Kasumi-1 (cell line): ENCODE data around the gene KPTN.

Experiments used
- DNase-seq, 2 experiments: peaks; one replicate each; lab custom pipeline; 2025; lab: John Stamatoyannopoulos, UW

KPTN gene

GRCh38 chr19:47483800-47484690, at the start of gene KPTN:
KPTN (minus strand) TSS chr19:47484219; CDS start chr19:47484160, 59 bp downstream.
- peak; percentile 82 to 85 for DNase-seq

DNA sequence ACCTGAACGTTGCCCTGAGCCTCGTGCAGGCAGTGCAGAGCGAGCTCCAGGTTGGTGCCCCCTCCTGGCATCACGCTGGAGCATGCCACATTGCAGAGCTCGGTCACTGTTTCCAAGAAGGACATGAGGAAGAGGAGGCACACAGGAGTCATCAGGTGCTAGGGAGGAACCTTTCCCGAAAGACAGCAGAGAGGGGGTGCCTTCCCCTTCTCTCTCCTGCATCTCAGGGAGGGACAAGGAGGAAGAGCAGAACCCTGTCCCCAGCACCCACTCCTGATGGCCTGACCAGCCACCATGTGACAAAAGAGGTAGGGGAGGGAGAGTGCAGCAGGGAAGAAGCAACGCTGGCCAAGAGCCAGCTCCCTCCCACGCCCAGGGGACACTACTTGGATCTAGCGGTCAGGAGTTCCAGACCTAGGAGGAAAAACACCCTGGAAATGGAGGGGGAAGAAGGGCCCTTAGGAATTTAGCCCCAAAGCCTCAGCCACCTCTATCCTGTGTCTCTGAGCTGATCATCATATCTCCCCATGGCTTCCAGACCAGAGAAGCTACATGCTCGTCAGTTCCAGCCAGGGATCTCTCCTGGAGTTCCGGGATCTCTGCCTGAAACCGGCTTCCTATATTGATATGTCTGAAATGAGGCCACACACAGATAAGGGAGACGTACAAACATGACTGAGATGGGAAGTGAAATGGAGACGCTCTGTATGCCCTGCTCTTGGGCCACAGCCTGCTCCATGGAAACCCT, 47.8 kb upstream of the KPTN start:
- DNase-seq = no peak

DNA sequence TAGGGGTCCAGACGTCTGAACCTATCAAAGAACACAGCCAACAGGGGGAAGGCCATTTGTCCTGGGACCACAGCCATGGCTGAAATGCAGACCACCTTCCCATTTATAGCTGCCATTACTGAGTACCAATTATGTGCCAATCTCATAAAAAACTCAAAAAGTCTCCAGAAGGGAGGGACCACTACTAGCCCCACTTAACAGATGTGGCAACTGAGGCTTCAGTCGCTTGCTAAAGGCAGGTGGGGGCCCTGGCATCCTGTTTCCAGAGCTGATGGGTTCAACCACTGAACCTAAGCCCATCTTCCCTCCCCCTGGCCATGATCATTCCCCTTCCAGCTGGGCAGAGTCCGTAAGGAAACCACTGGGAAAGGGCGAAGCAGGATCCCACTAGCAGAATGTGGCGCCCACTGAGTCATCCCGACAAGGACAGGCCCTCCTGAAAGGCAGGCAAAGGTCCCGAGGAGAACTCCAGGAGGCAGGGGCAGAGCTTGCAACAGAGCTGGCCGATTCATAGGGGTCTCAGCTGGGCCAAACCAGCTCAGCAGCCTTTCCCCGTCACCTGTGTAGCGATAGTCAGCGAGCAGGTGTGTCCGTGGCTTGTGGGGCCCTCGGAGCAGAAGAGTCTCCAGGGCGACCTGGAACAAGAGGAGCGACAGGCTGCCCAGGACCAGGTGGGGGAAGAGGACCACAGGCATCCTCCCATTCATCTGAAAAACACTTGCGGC, 45.2 kb upstream of the KPTN start:
- no peak for DNase-seq

DNA sequence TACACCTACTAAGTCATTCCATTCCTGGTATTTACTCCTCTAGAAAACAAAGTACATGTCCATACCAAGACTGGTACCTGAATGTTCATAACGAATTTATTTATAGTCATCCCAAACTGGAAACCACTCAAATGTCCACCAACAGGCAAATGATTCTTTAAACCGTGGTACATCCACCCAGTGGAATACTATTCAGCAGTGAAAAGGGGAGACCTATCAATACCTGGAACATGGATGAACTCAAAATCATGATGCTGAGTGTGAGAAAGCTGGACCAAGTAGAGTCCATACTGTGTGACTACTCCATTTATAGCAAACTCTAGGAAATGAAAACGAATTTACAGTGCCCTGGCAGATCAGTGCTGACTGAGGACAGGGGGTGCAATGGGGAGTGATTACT, 42.8 kb upstream of the KPTN start:
- no peak for DNase-seq

DNA sequence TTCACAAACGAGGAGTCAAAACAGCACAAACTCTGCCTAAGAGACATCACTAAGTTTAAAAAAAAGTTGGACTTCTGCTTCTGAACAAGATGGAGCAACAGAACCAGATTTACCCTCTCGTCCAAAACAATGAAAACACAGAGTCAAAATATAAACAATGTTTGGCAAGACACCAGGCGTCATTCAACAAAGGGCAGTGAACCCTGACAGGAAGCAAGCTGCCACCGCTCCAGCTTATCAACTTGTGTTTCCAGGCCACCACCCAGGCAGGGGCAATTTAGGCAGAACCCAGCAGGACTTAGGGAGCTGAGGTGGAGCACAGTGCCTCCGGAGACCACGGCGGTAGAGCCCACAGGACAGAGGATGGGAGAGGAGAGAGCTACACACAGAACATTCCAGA, 39.5 kb upstream of the KPTN start:
- DNase-seq = no peak

- no peak for DNase-seq
These were observed 37.6 kb upstream of the KPTN start for GRCh38 chr19:47521473-47522180.

- no peak for DNase-seq
These were observed 36.8 kb upstream of the KPTN start for GRCh38 chr19:47520839-47521238.

DNA sequence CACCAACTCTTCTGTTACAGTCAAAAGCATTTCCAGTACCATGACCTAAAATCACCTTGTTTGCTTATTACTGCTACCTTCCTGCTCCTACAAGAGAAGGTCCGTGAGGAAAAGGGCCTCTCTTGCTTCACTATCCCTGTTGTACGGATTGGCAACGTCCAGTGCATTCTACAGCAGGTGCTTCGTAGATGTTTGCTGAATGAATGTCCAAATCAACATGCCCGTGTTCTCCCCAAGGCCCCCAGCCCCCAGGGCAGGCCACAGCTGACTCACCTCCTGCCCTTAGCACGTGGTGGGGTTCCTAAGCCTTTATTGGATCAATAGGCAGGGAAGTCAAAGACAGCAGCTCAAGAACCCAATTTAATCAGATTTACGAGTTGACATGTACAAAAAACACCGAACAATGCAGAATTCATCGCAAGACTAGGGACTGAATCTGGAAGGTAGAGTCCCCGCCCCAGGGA, 36.4 kb upstream of the KPTN start:
- no peak for DNase-seq

DNA sequence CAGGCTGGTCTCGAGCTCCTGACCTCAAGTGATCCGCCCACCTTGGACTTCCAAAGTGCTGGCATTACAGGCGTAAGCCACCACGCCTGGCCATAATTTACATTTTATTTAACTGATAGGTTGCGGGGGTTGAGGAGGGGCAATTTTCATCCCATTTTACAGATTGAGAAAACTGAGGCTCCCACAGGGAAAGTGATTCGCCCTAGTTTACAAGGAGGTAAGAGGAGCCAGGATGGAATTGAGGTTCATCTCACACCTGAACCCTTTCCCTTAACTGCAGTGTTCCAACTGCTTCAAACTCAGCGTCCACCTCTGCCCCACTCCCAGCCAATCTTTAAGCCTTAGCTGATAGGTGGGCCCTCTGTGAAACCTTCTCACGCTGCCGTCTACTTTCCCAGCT, 34.8 kb upstream of the KPTN start:
- DNase-seq = no peak

DNA sequence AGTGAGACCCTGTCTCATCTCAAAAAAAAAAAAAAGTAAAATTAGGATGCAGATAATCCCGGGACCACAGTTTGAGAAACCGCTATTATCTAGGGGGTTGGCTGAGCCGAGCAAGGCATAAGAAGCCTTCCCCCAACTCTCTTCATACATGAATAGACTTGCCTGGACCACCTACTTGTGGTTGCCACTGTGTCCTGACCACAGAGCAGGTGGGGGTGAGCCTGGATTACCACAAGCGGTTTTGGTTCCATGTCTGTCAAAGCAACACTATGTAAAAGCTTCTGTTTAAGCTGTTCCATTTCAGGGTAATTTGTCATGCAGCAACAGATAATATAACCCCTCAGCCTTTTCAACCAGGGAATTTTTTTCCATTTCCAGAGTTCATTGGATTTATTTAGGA, 34.1 kb upstream of the KPTN start:
- DNase-seq = no peak

DNA sequence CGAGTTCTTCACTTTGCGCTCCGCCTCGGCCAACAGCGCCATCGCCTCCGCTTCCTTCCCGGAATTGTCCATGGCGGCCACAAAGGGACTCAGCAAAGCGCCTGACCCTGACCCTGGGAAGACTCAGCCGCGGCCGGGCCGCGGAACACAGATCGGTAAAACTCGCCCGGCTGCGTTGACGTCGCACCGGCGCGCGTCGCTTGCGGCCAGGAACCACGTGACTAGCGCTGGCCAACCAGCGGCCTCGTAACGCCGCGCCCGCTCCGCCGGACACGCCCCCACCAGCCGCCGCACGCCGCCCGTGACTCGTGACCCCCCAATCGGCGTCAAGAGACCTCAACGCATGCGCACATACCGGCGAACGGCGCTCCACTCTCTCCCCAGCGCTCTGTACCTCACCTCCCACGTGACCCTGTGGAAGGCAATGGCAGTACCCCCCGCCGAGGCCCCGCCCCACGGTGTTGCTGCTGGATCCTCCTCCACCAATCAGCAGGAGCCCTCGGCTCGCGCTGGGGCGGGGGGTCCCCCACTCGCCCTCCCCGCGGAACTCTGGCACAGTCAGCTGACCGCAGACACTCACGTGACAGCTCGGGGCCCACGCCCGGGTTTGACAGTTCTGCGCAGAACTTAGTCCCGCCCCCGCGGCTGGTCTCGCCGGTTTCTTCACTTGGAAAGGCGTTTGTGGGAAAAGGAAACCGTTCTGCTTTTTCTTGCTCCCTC, 31.0 kb upstream of the KPTN start, which contains the start of gene NAPA:
TSS of gene NAPA (minus strand) at position 195 of the 720 bp plus-strand sequence. CDS start at position 72, 123 bp downstream.
- DNase-seq = peak; percentile 100

GRCh38 chr19:47514151-47514868, 30.3 kb upstream of the KPTN start:
- DNase-seq = no peak

DNA sequence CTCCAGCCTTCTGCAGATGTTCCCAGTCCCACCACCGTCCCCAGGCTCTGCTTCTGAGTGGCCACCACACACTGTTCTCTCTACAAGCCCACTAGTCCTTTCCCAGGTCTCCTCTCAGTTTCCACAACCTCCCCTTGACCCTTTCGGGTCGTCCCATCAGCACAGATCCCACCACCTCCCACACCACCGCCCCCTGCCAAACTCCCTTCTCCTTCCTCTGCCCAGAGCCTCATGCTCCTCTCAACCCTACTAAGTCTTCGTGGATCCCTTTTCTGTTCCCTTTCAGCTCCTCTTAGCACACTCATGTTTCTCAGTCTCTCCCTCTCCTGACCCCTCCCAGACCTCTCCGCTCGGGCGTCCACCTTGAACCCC, 28.9 kb upstream of the KPTN start:
- no peak for DNase-seq

DNA sequence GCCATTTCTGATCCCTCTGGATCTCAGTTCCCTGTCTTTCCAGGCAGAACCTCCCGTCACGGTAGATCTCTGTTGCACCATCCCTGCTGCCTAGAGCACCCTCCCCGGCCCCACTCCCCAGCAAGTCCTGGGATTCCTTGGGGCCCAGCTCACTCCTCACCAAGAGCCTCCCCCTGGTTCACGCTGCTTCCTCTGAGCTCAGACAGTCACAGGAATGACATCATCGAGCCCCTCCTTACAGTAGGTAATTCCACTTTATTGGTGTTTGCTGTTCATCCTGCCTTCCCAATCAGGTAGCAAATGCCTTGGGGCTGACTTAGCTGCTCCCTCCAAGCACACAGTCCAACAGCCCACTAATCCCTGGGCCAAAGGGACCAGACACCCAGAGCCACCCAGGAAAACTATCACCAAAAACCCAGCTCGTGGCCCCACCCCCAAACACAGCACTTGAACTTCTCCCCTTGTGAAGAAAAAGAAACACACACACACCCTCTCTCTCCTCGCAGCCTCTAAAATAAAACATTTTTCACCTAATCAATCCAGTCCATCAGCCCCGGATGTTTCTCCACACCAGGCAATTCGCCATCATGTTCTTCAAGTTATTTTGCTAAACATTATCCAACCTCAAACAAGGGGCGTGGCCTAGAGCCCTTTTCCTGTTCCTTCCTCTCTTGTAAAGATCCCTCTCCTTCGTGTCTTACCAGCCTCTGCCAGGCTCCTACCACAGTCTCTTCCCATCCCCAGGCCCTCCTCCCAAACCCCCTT, 28.3 kb upstream of the KPTN start:
- DNase-seq = no peak

GRCh38 chr19:47511681-47512080, 27.7 kb upstream of the KPTN start:
- no peak for DNase-seq

- DNase-seq = no peak
These were observed 27.1 kb upstream of the KPTN start for GRCh38 chr19:47511128-47511517.

DNA sequence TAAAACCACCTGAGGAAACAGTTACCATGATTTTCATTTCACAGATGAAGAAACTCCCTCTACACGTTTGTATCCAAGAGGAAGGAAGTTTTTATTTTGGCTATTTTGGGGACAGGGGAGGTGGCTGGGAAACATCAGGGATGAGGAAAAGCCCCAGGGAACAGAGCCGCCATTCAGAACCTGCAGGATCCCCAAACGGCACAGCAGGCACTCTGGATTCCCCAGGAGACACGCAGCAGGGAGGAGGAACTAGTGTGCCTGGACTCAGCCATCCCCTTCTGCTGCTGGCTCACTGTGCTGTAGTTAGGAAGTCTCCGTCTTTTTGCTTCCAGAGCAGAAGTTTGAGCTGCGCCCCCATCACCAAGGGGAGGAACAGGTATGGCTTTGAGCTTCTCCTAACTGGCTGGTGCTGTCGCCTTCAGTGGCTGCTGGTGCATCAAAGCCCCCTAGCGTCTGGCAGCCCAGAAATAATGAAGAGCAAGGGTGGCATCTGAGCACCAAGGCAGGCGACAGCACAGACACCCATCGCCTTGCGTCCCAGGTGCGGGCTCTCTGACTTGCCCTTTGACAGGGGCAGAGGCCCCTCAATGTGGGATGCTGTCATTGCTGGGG, 26.6 kb upstream of the KPTN start:
- DNase-seq = no peak

- no peak for DNase-seq
These were observed 26.0 kb upstream of the KPTN start for GRCh38 chr19:47509973-47510372.

- DNase-seq = no peak
These were observed 25.3 kb upstream of the KPTN start for GRCh38 chr19:47509170-47509847.
